Measurements from ENCODE around the gene ULK3.

Gene ULK3

GRCh38 chr15:74847432-74847831 is 4.5 kb upstream of the ULK3 start:
- no peak overlapping the region for H3K4me3 ChIP-seq (ENCODE audit: low read depth, low read length)
- no peak for DNase-seq (ENCODE audit: low read depth)
- TF ChIP-seq, protein P1, sequence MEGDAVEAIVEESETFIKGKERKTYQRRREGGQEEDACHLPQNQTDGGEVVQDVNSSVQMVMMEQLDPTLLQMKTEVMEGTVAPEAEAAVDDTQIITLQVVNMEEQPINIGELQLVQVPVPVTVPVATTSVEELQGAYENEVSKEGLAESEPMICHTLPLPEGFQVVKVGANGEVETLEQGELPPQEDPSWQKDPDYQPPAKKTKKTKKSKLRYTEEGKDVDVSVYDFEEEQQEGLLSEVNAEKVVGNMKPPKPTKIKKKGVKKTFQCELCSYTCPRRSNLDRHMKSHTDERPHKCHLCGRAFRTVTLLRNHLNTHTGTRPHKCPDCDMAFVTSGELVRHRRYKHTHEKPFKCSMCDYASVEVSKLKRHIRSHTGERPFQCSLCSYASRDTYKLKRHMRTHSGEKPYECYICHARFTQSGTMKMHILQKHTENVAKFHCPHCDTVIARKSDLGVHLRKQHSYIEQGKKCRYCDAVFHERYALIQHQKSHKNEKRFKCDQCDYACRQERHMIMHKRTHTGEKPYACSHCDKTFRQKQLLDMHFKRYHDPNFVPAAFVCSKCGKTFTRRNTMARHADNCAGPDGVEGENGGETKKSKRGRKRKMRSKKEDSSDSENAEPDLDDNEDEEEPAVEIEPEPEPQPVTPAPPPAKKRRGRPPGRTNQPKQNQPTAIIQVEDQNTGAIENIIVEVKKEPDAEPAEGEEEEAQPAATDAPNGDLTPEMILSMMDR (conservative IDR thresholded peaks at IDR 0.05; ENCODE audit: low read depth, low read length) = no peak

GRCh38 chr15:74845581-74845980 is 2.6 kb upstream of the ULK3 start:
- H3K4me3 ChIP-seq (ENCODE audit: low read depth, low read length) = no peak overlapping the region
- no peak for DNase-seq (ENCODE audit: low read depth)
- TF ChIP-seq, protein P1 (conservative IDR thresholded peaks at IDR 0.05; ENCODE audit: low read depth, low read length) = no peak

DNA sequence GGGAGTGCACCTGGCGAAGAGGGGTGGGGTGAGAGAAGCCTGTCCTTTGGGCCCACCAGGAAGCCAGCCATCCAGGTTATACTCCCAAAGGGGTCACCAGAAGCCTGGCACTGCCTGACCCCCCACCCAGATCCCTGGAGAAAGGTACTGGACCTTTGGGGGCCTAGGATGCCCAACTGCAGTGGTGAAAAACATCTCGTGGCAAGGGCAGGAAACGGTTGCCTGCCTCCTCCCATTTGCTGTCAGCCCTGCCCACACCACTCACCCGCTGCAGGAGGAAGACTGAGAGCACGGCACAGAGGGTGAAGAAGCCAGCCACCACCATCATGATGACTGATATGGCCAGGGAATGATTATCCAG is 2.2 kb upstream of the ULK3 start:
- H3K4me3 ChIP-seq (ENCODE audit: low read depth, low read length) = no peak overlapping the region
- TF ChIP-seq, protein P1 (conservative IDR thresholded peaks at IDR 0.05; ENCODE audit: low read depth, low read length) = no peak
- DNase-seq (ENCODE audit: low read depth) = no peak

DNA sequence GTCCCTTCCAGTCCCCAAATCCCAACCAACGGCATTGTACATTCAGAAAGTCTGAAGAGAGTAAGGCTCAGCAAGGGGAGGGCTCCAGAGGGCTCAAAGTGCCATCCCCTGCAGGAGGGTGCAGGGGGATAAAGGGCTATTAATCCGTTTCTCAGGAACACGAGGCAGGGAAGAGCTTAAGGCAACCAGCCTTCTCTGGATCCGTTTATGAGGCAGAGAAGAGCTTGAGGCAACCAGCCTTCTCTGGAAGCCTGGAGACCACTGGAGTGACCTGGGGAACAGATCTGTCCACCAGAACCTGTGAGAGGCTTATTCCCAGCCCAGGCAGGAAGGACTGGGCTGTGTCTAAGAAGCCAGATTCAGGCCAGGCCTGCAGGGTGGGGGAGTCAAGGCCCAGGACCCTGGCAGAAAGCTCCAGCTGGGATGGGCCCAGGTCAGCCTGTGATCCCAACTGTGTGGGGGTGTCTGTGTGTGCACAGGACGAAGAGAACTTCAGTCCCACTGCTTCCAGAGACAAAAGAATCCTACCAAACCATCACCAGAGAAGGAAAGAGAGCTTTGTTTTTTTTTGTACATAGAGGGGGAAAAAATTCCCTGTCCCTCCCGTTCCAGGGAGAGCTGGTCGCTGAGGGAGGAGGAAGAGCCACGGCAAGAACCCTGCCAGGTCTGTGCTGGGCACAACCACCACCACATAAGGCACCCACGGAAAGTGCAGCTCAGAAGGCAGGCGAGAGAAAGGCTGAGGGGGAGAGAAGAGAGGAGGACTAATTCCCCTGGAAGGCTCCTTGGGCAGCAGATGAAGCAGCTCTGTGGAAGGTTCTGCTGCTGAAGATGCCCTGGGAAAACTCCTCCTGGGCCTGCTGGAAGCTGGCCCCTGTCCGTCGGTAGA is 1.6 kb upstream of the ULK3 start:
- H3K4me3 ChIP-seq (ENCODE audit: low read depth, low read length) = no peak overlapping the region
- DNase-seq (ENCODE audit: low read depth) = no peak
- TF ChIP-seq, protein P1 (conservative IDR thresholded peaks at IDR 0.05; ENCODE audit: low read depth, low read length) = no peak

GRCh38 chr15:74843891-74844299 is 939 bp upstream of the ULK3 start:
- TF ChIP-seq, protein P1 (conservative IDR thresholded peaks at IDR 0.05; ENCODE audit: low read depth, low read length) = no peak
- no peak for DNase-seq (ENCODE audit: low read depth)
- H3K4me3 ChIP-seq (ENCODE audit: low read depth, low read length) = no peak overlapping the region

DNA sequence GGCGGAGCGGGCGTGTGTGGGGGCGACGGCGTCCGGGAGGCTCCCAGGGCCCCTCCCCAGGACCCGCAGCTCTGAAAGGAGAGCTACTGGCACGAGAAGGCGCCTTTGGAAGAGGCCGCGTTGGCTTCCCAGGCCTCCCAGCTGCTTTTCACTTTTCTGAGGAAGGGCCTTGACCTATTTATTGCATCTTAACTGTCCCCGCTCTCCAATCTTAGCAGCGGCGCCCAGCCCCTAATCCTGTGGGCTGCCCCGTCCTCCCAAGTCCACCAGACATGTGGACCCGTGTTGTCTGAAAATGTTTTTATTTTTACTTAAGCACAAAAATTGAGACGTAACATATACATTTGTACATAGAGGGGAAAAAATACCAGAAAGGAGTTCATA is 481 bp upstream of the ULK3 start:
- no peak for DNase-seq (ENCODE audit: low read depth)
- TF ChIP-seq, protein P1 (conservative IDR thresholded peaks at IDR 0.05; ENCODE audit: low read depth, low read length) = no peak
- peak overlapping the region; percentile 62 for H3K4me3 ChIP-seq (ENCODE audit: low read depth, low read length)

- TF ChIP-seq, protein P1 (conservative IDR thresholded peaks at IDR 0.05; ENCODE audit: low read depth, low read length) = no peak
- no peak for DNase-seq (ENCODE audit: low read depth)
- peak overlapping the region; percentile 86 for H3K4me3 ChIP-seq (ENCODE audit: low read depth, low read length)
Observed at GRCh38 chr15:74841891-74842373, 1.0 kb downstream of the ULK3 start.

All from choroid plexus epithelial cell (primary cell).